ENCODE measurements around the gene COX6B2.

Gene COX6B2

GRCh38 chr19:55387736-55388497 lies 33.4 kb upstream of the COX6B2 start:
- in situ Hi-C loops (cut with HindIII; ENCODE audit: low pct_unique_long_range_greater_than_20kb, low sequenced_read_pairs), result no loop called here
- no peak for TF ChIP-seq JUND (IDR thresholded peaks at IDR 0.05; ENCODE audit: low read depth)
- no peak for DNase-seq (ENCODE audit: low read depth in 1 of 2, low spot score in 1 of 2)

- DNase-seq (ENCODE audit: low read depth in 1 of 2, low spot score in 1 of 2), result no peak
- TF ChIP-seq JUND (IDR thresholded peaks at IDR 0.05; ENCODE audit: low read depth), result no peak
- in situ Hi-C loops (cut with HindIII; ENCODE audit: low pct_unique_long_range_greater_than_20kb, low sequenced_read_pairs), result no loop called here
Measured at GRCh38 chr19:55386493-55386971, 32.0 kb upstream of the COX6B2 start.

- TF ChIP-seq JUND (IDR thresholded peaks at IDR 0.05; ENCODE audit: low read depth), result no peak
Measured at GRCh38 chr19:55385724-55386492, 31.4 kb upstream of the COX6B2 start, which contains the start of gene RPL28. Gene RPL28 (plus strand): TSS chr19:55385932. CDS start chr19:55386358, 426 bp downstream.

GRCh38 chr19:55384920-55385723 lies 30.6 kb upstream of the COX6B2 start:
- no peak for TF ChIP-seq JUND (IDR thresholded peaks at IDR 0.05; ENCODE audit: low read depth)
- in situ Hi-C loops (cut with HindIII; ENCODE audit: low pct_unique_long_range_greater_than_20kb, low sequenced_read_pairs), result no loop called here
- peak; percentile 85 to 94 for DNase-seq (ENCODE audit: low read depth in 1 of 2, low spot score in 1 of 2)

More at GRCh38 chr19:55385724-55386492, 31.4 kb upstream of the COX6B2 start, which contains the start of gene RPL28:
- in situ Hi-C loops (cut with HindIII; ENCODE audit: low pct_unique_long_range_greater_than_20kb, low sequenced_read_pairs), result no loop called here
- DNase-seq (ENCODE audit: low read depth in 1 of 2, low spot score in 1 of 2), result peak; percentile 73 to 98

- TF ChIP-seq JUND (IDR thresholded peaks at IDR 0.05; ENCODE audit: low read depth), result no peak
- DNase-seq (ENCODE audit: low read depth in 1 of 2, low spot score in 1 of 2), result peak; percentile 63 to 65
- in situ Hi-C loops (cut with HindIII; ENCODE audit: low pct_unique_long_range_greater_than_20kb, low sequenced_read_pairs), result no loop called here
Measured at GRCh38 chr19:55384131-55384919, 29.8 kb upstream of the COX6B2 start, which contains the start of gene TMEM238. Gene TMEM238 (minus strand): TSS chr19:55384292. CDS start chr19:55384259, 33 bp downstream.

- TF ChIP-seq JUND (IDR thresholded peaks at IDR 0.05; ENCODE audit: low read depth), result no peak
- in situ Hi-C loops (cut with HindIII; ENCODE audit: low pct_unique_long_range_greater_than_20kb, low sequenced_read_pairs), result no loop called here
- DNase-seq (ENCODE audit: low read depth in 1 of 2, low spot score in 1 of 2), result peak; percentile 55 to 83
Measured at GRCh38 chr19:55383279-55384130, 29.0 kb upstream of the COX6B2 start.

- in situ Hi-C loops (cut with HindIII; ENCODE audit: low pct_unique_long_range_greater_than_20kb, low sequenced_read_pairs), result no loop called here
- no peak for TF ChIP-seq JUND (IDR thresholded peaks at IDR 0.05; ENCODE audit: low read depth)
Measured at GRCh38 chr19:55382522-55383054, 28.1 kb upstream of the COX6B2 start.

GRCh38 chr19:55382013-55382412 lies 27.5 kb upstream of the COX6B2 start:
- no peak for DNase-seq (ENCODE audit: low read depth in 1 of 2, low spot score in 1 of 2)
- in situ Hi-C loops (cut with HindIII; ENCODE audit: low pct_unique_long_range_greater_than_20kb, low sequenced_read_pairs), result no loop called here
- no peak for TF ChIP-seq JUND (IDR thresholded peaks at IDR 0.05; ENCODE audit: low read depth)

More at GRCh38 chr19:55382522-55383054, 28.1 kb upstream of the COX6B2 start:
- no peak for DNase-seq (ENCODE audit: low read depth in 1 of 2, low spot score in 1 of 2)

- in situ Hi-C loops (cut with HindIII; ENCODE audit: low pct_unique_long_range_greater_than_20kb, low sequenced_read_pairs), result no loop called here
- no peak for TF ChIP-seq JUND (IDR thresholded peaks at IDR 0.05; ENCODE audit: low read depth)
- no peak for DNase-seq (ENCODE audit: low read depth in 1 of 2, low spot score in 1 of 2)
Measured at GRCh38 chr19:55379174-55379573, 24.7 kb upstream of the COX6B2 start.

- in situ Hi-C loops (cut with HindIII; ENCODE audit: low pct_unique_long_range_greater_than_20kb, low sequenced_read_pairs), result no loop called here
- no peak for TF ChIP-seq JUND (IDR thresholded peaks at IDR 0.05; ENCODE audit: low read depth)
- DNase-seq (ENCODE audit: low read depth in 1 of 2, low spot score in 1 of 2), result no peak
Measured at GRCh38 chr19:55377356-55378131, 23.0 kb upstream of the COX6B2 start.
